Measurements from ENCODE around the gene FLT4. TPM values are rescaled to one million over a fixed set of nuclear protein-coding genes. Genes with fewer than 3 reads are reported as not detected.

FLT4 gene
- polyA plus RNA-seq, 2 donors = 2.8 to 4.0 TPM

DNA sequence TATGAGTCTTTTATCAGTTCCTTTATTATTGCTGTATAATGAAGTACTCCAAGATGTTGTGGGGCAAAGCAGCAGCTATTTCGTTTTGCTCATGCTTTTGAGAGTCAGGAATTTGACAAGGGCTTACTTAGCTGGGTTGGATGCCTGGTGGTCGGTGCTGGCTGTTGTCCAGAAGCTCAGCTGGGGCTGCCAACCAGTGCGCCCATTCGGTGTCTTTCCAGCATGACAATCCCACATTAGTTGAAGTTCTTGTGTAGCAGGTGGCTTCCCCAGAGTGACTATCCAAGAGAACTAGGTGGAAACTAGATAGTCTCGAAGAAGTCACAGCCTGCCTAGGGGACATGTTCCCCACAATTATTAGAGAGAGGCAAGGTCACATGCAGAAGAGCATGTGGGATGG, 3.4 kb upstream of the FLT4 start:
- WGBS, 2 donors = 52 to 55% methylated on average over 5 of the region's 5 CpGs
- peaks cover 13 to 15% of the 10 kb centered on the region in 2 donors for H3K27me3 ChIP-seq (ENCODE audit: control insufficient read depth in 1 of 2, insufficient read depth in 2 of 2, low read length in 2 of 2)
- no peaks in the 10 kb centered on the region for H3K9me3 ChIP-seq (ENCODE audit: control insufficient read depth in 2 of 2, insufficient read depth in 1 of 2, low read depth in 1 of 2, low read length in 1 of 2)
- H3K36me3 ChIP-seq (ENCODE audit: control insufficient read depth in 2 of 2, insufficient read depth in 2 of 2, low read length in 1 of 2) = no peaks in the 10 kb centered on the region
- H3K4me3 ChIP-seq (ENCODE audit: low read depth in 1 of 2, low read length in 2 of 2) = no peak overlapping the region
- no peak overlapping the region for H3K27ac ChIP-seq (ENCODE audit: low read depth in 2 of 2, low read length in 1 of 2)
- peaks cover 0 to 12% of the 10 kb centered on the region in 2 donors for H3K4me1 ChIP-seq (ENCODE audit: control insufficient read depth in 2 of 2, insufficient read depth in 2 of 2, low read length in 1 of 2)

DNA sequence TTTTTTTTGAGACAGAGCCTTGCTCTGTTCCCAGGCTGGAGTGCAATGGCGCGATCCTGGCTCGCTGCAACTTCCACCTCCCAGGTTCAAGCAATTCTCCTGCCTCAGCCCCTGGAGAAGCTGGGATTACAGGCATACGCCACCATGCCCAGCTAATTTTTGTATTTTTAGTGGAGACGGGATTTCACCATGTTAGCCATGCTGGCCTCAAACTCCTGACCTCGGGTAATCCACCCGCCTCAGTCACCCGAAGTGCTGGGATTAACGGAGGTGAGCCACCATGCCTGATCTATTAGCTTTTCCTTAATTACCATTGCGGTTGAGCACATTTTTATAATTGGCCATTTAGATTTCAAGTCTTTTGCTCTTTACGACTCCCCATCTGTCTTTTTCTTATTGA, 2.9 kb upstream of the FLT4 start:
- no peaks in the 10 kb centered on the region for H3K36me3 ChIP-seq (ENCODE audit: control insufficient read depth in 2 of 2, insufficient read depth in 2 of 2, low read length in 1 of 2)
- peaks cover 13 to 15% of the 10 kb centered on the region in 2 donors for H3K27me3 ChIP-seq (ENCODE audit: control insufficient read depth in 1 of 2, insufficient read depth in 2 of 2, low read length in 2 of 2)
- H3K4me3 ChIP-seq (ENCODE audit: low read depth in 1 of 2, low read length in 2 of 2) = no peak overlapping the region
- WGBS, 2 donors = 90 to 93% methylated on average over 11 of the region's 11 CpGs
- peaks cover 0 to 12% of the 10 kb centered on the region in 2 donors for H3K4me1 ChIP-seq (ENCODE audit: control insufficient read depth in 2 of 2, insufficient read depth in 2 of 2, low read length in 1 of 2)
- H3K27ac ChIP-seq (ENCODE audit: low read depth in 2 of 2, low read length in 1 of 2) = no peak overlapping the region
- no peaks in the 10 kb centered on the region for H3K9me3 ChIP-seq (ENCODE audit: control insufficient read depth in 2 of 2, insufficient read depth in 1 of 2, low read depth in 1 of 2, low read length in 1 of 2)

- no peaks in the 10 kb centered on the region for H3K9me3 ChIP-seq (ENCODE audit: control insufficient read depth in 2 of 2, insufficient read depth in 1 of 2, low read depth in 1 of 2, low read length in 1 of 2)
- peak overlapping the region; percentile 44 to 51 for H3K4me3 ChIP-seq (ENCODE audit: low read depth in 1 of 2, low read length in 2 of 2)
- H3K27ac ChIP-seq (ENCODE audit: low read depth in 2 of 2, low read length in 1 of 2) = no peak overlapping the region
- peaks cover 13 to 18% of the 10 kb centered on the region in 2 donors for H3K27me3 ChIP-seq (ENCODE audit: control insufficient read depth in 1 of 2, insufficient read depth in 2 of 2, low read length in 2 of 2)
- 4 to 5% methylated on average over 55 to 80 of the region's 80 CpGs for WGBS, 2 donors
- no peaks in the 10 kb centered on the region for H3K36me3 ChIP-seq (ENCODE audit: control insufficient read depth in 2 of 2, insufficient read depth in 2 of 2, low read length in 1 of 2)
- peaks cover 2 to 12% of the 10 kb centered on the region in 2 donors for H3K4me1 ChIP-seq (ENCODE audit: control insufficient read depth in 2 of 2, insufficient read depth in 2 of 2, low read length in 1 of 2)
These were observed 623 bp downstream of the FLT4 start for GRCh38 chr5:180648658-180649296.

DNA sequence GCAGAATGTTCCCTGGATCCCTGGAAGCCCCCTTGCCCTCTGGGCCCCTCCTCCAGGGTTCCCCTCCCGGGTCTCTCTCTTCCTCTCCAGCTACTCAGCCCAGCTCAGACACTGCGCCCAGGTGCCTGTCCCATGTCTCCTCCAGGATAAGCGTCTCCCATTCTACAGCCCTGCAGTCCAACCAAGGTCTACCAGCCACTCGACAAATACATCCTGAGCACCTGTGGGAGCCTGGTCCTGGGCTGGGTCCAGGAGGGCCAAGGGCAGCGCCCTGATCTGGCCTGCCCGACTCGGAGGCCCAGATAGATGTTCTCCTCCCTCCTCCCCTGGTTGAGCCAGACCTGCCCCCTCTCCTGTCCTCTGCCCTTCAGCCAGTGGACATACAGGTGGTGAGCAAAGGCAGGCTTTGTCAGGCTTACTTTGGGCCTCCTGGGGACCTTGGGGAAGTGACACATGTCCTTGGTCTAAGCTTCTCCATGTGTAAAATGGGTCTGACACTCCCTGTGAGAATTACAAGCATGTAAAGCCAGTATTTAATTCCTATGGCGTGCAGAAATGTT, 1.4 kb downstream of the FLT4 start:
- Histone ChIP-seq H3K9me3 (ENCODE audit: control insufficient read depth in 2 of 2, insufficient read depth in 1 of 2, low read depth in 1 of 2, low read length in 1 of 2) (no peaks in the 10 kb centered on the region), H3K4me1 (ENCODE audit: control insufficient read depth in 2 of 2, insufficient read depth in 2 of 2, low read length in 1 of 2) (peaks cover 2 to 12% of the 10 kb centered on the region in 2 donors), H3K27ac (ENCODE audit: low read depth in 2 of 2, low read length in 1 of 2) (no peak overlapping the region), H3K27me3 (ENCODE audit: control insufficient read depth in 1 of 2, insufficient read depth in 2 of 2, low read length in 2 of 2) (peaks cover 13 to 18% of the 10 kb centered on the region in 2 donors), H3K4me3 (ENCODE audit: low read depth in 1 of 2, low read length in 2 of 2) (no peak overlapping the region), H3K36me3 (ENCODE audit: control insufficient read depth in 2 of 2, insufficient read depth in 2 of 2, low read length in 1 of 2) (no peaks in the 10 kb centered on the region)
- WGBS, 2 donors = 82 to 85% methylated on average over 8 of the region's 8 CpGs

- Histone ChIP-seq H3K4me3 (ENCODE audit: low read depth in 1 of 2, low read length in 2 of 2) (no peak overlapping the region), H3K4me1 (ENCODE audit: control insufficient read depth in 2 of 2, insufficient read depth in 2 of 2, low read length in 1 of 2) (peaks cover 2 to 12% of the 10 kb centered on the region in 2 donors), H3K9me3 (ENCODE audit: control insufficient read depth in 2 of 2, insufficient read depth in 1 of 2, low read depth in 1 of 2, low read length in 1 of 2) (no peaks in the 10 kb centered on the region), H3K27me3 (ENCODE audit: control insufficient read depth in 1 of 2, insufficient read depth in 2 of 2, low read length in 2 of 2) (peaks cover 13 to 18% of the 10 kb centered on the region in 2 donors), H3K36me3 (ENCODE audit: control insufficient read depth in 2 of 2, insufficient read depth in 2 of 2, low read length in 1 of 2) (no peaks in the 10 kb centered on the region), H3K27ac (ENCODE audit: low read depth in 2 of 2, low read length in 1 of 2) (no peak overlapping the region)
- WGBS, 2 donors = 72 to 89% methylated on average over 5 to 8 of the region's 8 CpGs
These were observed 1.9 kb downstream of the FLT4 start for GRCh38 chr5:180647465-180647864.

DNA sequence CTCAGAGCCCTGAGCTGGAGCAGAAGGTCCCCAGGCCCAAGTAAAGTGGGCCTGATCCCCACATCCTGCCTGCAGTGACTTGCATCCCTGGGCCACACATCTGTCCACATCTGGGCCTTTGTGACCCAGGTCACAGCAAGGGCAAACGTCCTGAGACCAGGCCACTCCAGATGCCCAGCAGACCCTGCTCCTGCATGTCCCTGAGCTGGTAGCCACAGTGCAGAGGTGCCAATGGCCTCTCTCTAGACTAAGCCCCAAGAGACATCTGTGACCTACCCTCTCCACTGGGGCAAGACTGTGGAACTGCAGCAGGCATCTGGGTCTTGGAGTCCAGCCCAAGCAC, 2.5 kb downstream of the FLT4 start:
- Histone ChIP-seq H3K27me3 (ENCODE audit: control insufficient read depth in 1 of 2, insufficient read depth in 2 of 2, low read length in 2 of 2) (peaks cover 13 to 16% of the 10 kb centered on the region in 2 donors), H3K27ac (ENCODE audit: low read depth in 2 of 2, low read length in 1 of 2) (no peak overlapping the region), H3K9me3 (ENCODE audit: control insufficient read depth in 2 of 2, insufficient read depth in 1 of 2, low read depth in 1 of 2, low read length in 1 of 2) (no peaks in the 10 kb centered on the region), H3K4me3 (ENCODE audit: low read depth in 1 of 2, low read length in 2 of 2) (no peak overlapping the region), H3K36me3 (ENCODE audit: control insufficient read depth in 2 of 2, insufficient read depth in 2 of 2, low read length in 1 of 2) (no peaks in the 10 kb centered on the region), H3K4me1 (ENCODE audit: control insufficient read depth in 2 of 2, insufficient read depth in 2 of 2, low read length in 1 of 2) (peaks cover 2 to 12% of the 10 kb centered on the region in 2 donors)
- 38 to 45% methylated on average over 1 of the region's 1 CpG for WGBS, 2 donors

GRCh38 chr5:180646289-180646962, 3.0 kb downstream of the FLT4 start:
- H3K36me3 ChIP-seq (ENCODE audit: control insufficient read depth in 2 of 2, insufficient read depth in 2 of 2, low read length in 1 of 2) = no peaks in the 10 kb centered on the region
- peaks cover 13 to 16% of the 10 kb centered on the region in 2 donors for H3K27me3 ChIP-seq (ENCODE audit: control insufficient read depth in 1 of 2, insufficient read depth in 2 of 2, low read length in 2 of 2)
- H3K9me3 ChIP-seq (ENCODE audit: control insufficient read depth in 2 of 2, insufficient read depth in 1 of 2, low read depth in 1 of 2, low read length in 1 of 2) = no peaks in the 10 kb centered on the region
- H3K4me3 ChIP-seq (ENCODE audit: low read depth in 1 of 2, low read length in 2 of 2) = no peak overlapping the region
- no peak overlapping the region for H3K27ac ChIP-seq (ENCODE audit: low read depth in 2 of 2, low read length in 1 of 2)
- 75 to 77% methylated on average over 10 of the region's 10 CpGs for WGBS, 2 donors
- peaks cover 2 to 12% of the 10 kb centered on the region in 2 donors for H3K4me1 ChIP-seq (ENCODE audit: control insufficient read depth in 2 of 2, insufficient read depth in 2 of 2, low read length in 1 of 2)

GRCh38 chr5:180645274-180646204, 3.9 kb downstream of the FLT4 start:
- Histone ChIP-seq H3K27ac (ENCODE audit: low read depth in 2 of 2, low read length in 1 of 2) (no peak overlapping the region), H3K9me3 (ENCODE audit: control insufficient read depth in 2 of 2, insufficient read depth in 1 of 2, low read depth in 1 of 2, low read length in 1 of 2) (no peaks in the 10 kb centered on the region), H3K27me3 (ENCODE audit: control insufficient read depth in 1 of 2, insufficient read depth in 2 of 2, low read length in 2 of 2) (peaks cover 13% of the 10 kb centered on the region in 2 donors), H3K4me1 (ENCODE audit: control insufficient read depth in 2 of 2, insufficient read depth in 2 of 2, low read length in 1 of 2) (peaks cover 2 to 12% of the 10 kb centered on the region in 2 donors), H3K4me3 (ENCODE audit: low read depth in 1 of 2, low read length in 2 of 2) (no peak overlapping the region), H3K36me3 (ENCODE audit: control insufficient read depth in 2 of 2, insufficient read depth in 2 of 2, low read length in 1 of 2) (no peaks in the 10 kb centered on the region)
- 54 to 60% methylated on average over 34 of the region's 34 CpGs for WGBS, 2 donors

- Histone ChIP-seq H3K27me3 (ENCODE audit: control insufficient read depth in 1 of 2, insufficient read depth in 2 of 2, low read length in 2 of 2) (peaks cover 13% of the 10 kb centered on the region in 2 donors), H3K27ac (ENCODE audit: low read depth in 2 of 2, low read length in 1 of 2) (no peak overlapping the region), H3K4me1 (ENCODE audit: control insufficient read depth in 2 of 2, insufficient read depth in 2 of 2, low read length in 1 of 2) (peaks cover 4 to 12% of the 10 kb centered on the region in 2 donors), H3K4me3 (ENCODE audit: low read depth in 1 of 2, low read length in 2 of 2) (no peak overlapping the region), H3K36me3 (ENCODE audit: control insufficient read depth in 2 of 2, insufficient read depth in 2 of 2, low read length in 1 of 2) (no peaks in the 10 kb centered on the region), H3K9me3 (ENCODE audit: control insufficient read depth in 2 of 2, insufficient read depth in 1 of 2, low read depth in 1 of 2, low read length in 1 of 2) (no peaks in the 10 kb centered on the region)
- WGBS, 2 donors = 66 to 73% methylated on average over 14 of the region's 14 CpGs
These were observed 4.6 kb downstream of the FLT4 start for GRCh38 chr5:180644825-180645273.

All from esophagus (tissue), 2 donors.